Measurements from ENCODE around the gene F2RL1. TPM values are rescaled to one million over a fixed set of nuclear protein-coding genes. Genes with fewer than 3 reads are reported as not detected.

F2RL1 gene
- total and polyA plus RNA-seq, 11 donors = 0.80 to 6.6 (median 1.6) TPM

DNA sequence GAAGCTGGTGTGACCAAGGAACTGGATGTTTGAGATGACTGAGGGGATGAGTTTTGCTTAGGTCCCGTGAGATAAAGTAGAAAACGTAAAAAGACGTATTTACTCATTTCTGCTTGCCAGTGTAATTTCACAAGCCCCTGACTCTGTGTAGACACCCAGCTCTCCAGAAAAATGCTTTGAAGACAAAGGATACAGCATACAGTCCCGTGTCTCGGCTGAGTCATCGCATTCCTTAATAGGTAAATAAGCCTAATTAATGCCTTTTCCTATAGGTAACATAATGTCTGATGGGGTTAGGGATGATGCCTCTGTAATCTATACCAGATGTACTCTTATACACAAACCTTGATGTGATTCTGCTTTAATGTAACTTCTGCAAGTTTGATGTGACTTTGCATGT is 51.2 kb downstream of the F2RL1 start:
- TF ChIP-seq POLR2A (IDR thresholded peaks at IDR 0.05) = no peak
- no peak for TF ChIP-seq CTCF (IDR thresholded peaks at IDR 0.05)
- no peak for ATAC-seq
- H3K27ac ChIP-seq = no peak overlapping the region
- H3K4me3 ChIP-seq = no peak overlapping the region
- no peaks in the 10 kb centered on the region for H3K27me3 ChIP-seq
- no peaks in the 10 kb centered on the region for H3K36me3 ChIP-seq
- H3K9me3 ChIP-seq = no peaks in the 10 kb centered on the region
- H3K4me1 ChIP-seq = peaks cover 0 to 14% (median 2%) of the 10 kb centered on the region in 12 donors
- WGBS, 4 donors = 85 to 92% (median 86%) methylated on average over 6 of the region's 6 CpGs
- intact Hi-C loops (cut with DNase I) = loop anchor here in 2 of 10 donors (5.0 kb wide), 2 partner anchors 82 to 147 kb away; partner anchors contain the start of gene CRHBP (in 1 of the 2)
- no peak for DNase-seq

DNA sequence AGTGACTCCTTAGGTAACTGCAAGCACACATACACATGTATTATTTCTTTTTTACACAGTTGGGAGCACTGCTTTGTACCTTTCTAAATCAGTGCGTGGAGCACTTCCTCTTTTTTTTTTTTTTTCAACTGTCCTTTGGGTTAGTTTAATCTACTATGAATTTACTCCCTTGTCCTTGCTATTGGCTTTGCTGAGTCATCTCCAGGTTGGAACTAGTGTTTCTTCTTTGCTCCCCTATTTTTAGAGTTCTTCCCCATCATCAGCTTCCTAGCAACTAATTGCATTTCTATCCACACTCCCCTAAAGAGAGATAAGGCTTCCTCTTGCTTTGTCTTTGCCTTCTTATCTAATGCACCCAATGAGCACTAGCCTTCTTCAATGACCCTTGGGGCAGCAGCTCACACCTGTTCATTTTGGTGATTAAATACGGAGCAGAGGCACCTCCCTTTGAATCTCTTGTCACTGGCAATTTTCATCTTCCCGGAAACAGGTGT is 55.3 kb downstream of the F2RL1 start:
- H3K4me1 ChIP-seq = peaks cover 0 to 11% (median 0%) of the 10 kb centered on the region in 12 donors
- intact Hi-C loops (cut with DNase I) = loop anchor here in 2 of 10 donors (5.0 kb wide), 2 partner anchors 78 to 143 kb away; partner anchors contain the start of gene CRHBP (in 1 of the 2)
- TF ChIP-seq POLR2A (IDR thresholded peaks at IDR 0.05) = no peak
- no peak for TF ChIP-seq CTCF (IDR thresholded peaks at IDR 0.05)

More for the DNA sequence above, 55.3 kb downstream of the F2RL1 start:
- ATAC-seq (no peak), DNase-seq (no peak)
- Histone ChIP-seq H3K9me3 (no peaks in the 10 kb centered on the region), H3K36me3 (no peaks in the 10 kb centered on the region), H3K4me3 (no peak overlapping the region), H3K27ac (no peak overlapping the region), H3K27me3 (no peaks in the 10 kb centered on the region)
- 32 to 35% (median 33%) methylated on average over 3 of the region's 3 CpGs for WGBS, 4 donors

Other genes with a start within 250 kb of the F2RL1 start
- 1 to 10 TPM in 3 of 9 donors, under 1 TPM in 6; 0.16 to 1.7 (median 0.77) TPM for gene F2RL2, start 195.6 kb upstream of the F2RL1 start, total RNA-seq
- under 1 TPM; 0.08 to 0.42 TPM for gene F2RL2, start 195.6 kb upstream of the F2RL1 start, polyA plus RNA-seq
- gene F2R, start 102.9 kb upstream of the F2RL1 start, total RNA-seq = 10 to 100 TPM in 7 of 9 donors, 1 to 10 TPM in 2; 8.6 to 28.2 (median 13.6) TPM
- 10 to 100 TPM in 1 of 2 donors, 1 to 10 TPM in 1; 2.5 to 19.3 TPM for gene F2R, start 102.9 kb upstream of the F2RL1 start, polyA plus RNA-seq
- gene S100Z, start 31.0 kb downstream of the F2RL1 start, total RNA-seq = under 1 TPM in 2 of 9 donors, not detected in 7; 0.29 to 0.59 TPM
- gene S100Z, start 31.0 kb downstream of the F2RL1 start, polyA plus RNA-seq = not detected
- 1 to 10 TPM in 7 of 9 donors, under 1 TPM in 2; 0.38 to 2.8 (median 1.6) TPM for gene CRHBP, start 134.0 kb downstream of the F2RL1 start, total RNA-seq
- gene CRHBP, start 134.0 kb downstream of the F2RL1 start, polyA plus RNA-seq = under 1 TPM; 0.75 to 0.99 TPM
- 10 to 100 TPM; 15.5 to 20.1 (median 16.7) TPM for gene AGGF1, start 211.4 kb downstream of the F2RL1 start, total RNA-seq
- gene AGGF1, start 211.4 kb downstream of the F2RL1 start, polyA plus RNA-seq = 10 to 100 TPM in 1 of 2 donors, 1 to 10 TPM in 1; 6.1 to 12.9 TPM